GM12801 (cell line): ENCODE results near the gene FAIM2.

Source experiments
- CTCF ChIP-seq: IDR thresholded peaks from one replicate; pipeline ENCODE4 v1.5.1; 2011; ENCODE audit warnings: control low read depth; ENCODE audit not compliant: insufficient read length; ENCODE audit errors: extremely low read depth

The FAIM2 gene

GRCh38 chr12:49832836-49833421 is 70.8 kb downstream of the FAIM2 start:
- no peak for TF ChIP-seq CTCF

GRCh38 chr12:49831717-49832116 is 72.0 kb downstream of the FAIM2 start:
- no peak for TF ChIP-seq CTCF

GRCh38 chr12:49828133-49829091 is 75.3 kb downstream of the FAIM2 start, which contains the start of gene NCKAP5L:
TSS of gene NCKAP5L (minus strand) at chr12:49828413. CDS start at chr12:49804044, 24,369 bp downstream.
- no peak for TF ChIP-seq CTCF

- TF ChIP-seq CTCF = no peak
Observed at GRCh38 chr12:49827401-49828099, 76.2 kb downstream of the FAIM2 start.

GRCh38 chr12:49827051-49827400 is 76.7 kb downstream of the FAIM2 start:
- no peak for TF ChIP-seq CTCF

- TF ChIP-seq CTCF = no peak
Observed at GRCh38 chr12:49825971-49826421, 77.7 kb downstream of the FAIM2 start.

GRCh38 chr12:49825360-49825970 is 78.2 kb downstream of the FAIM2 start:
- TF ChIP-seq CTCF = no peak
